ENCODE data around the gene ZNF761. TPM values are rescaled to one million over a fixed set of nuclear protein-coding genes. Genes with fewer than 3 reads are reported as not detected.
"Not testable (repeated sequence)": the region's sequence is repeated elsewhere in the genome, so short reads cannot be mapped to it uniquely, and the experiment has no call there.

ZNF761 gene
- total RNA-seq, 1 donor from 2014 or later, result 12.3 TPM

DNA sequence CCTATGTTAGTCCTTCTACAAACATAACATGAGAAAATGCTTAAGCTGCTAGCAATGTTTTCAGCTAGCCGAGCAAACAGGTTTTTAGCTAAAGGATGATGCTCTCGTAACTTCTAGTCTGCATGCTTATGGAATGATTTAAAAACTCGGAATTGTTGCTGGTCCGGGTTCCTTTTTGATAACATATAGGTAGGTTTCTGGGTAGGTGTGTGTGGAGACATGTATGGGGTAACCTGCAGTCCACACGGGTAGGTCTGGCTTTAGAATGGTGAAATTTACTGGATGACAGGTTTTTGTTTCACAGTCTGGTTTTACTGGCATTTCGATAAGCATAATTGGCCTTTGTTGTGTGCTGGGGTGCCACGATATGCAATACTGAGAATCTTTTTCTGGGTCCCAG is 40.1 kb downstream of the ZNF761 start:
- intact Hi-C loops (cut with DNase I), result no loop called here
- Histone ChIP-seq H3K9me3 (peaks cover 3% of the 10 kb centered on the region), H3K4me1 (peaks cover 11% of the 10 kb centered on the region), H3K36me3 (peaks cover 0 to 11% of the 10 kb centered on the region in 2 donors), H3K27me3 (no peaks in the 10 kb centered on the region), H3K4me3 (no peak overlapping the region), H3K27ac (no peak overlapping the region)
- no peak for TF ChIP-seq POLR2AphosphoS5 (IDR thresholded peaks at IDR 0.05; ENCODE audit: insufficient read depth in 1 of 2, low read depth in 1 of 2)
- TF ChIP-seq POLR2A (IDR thresholded peaks at IDR 0.05), result no peak
- TF ChIP-seq, protein P1, sequence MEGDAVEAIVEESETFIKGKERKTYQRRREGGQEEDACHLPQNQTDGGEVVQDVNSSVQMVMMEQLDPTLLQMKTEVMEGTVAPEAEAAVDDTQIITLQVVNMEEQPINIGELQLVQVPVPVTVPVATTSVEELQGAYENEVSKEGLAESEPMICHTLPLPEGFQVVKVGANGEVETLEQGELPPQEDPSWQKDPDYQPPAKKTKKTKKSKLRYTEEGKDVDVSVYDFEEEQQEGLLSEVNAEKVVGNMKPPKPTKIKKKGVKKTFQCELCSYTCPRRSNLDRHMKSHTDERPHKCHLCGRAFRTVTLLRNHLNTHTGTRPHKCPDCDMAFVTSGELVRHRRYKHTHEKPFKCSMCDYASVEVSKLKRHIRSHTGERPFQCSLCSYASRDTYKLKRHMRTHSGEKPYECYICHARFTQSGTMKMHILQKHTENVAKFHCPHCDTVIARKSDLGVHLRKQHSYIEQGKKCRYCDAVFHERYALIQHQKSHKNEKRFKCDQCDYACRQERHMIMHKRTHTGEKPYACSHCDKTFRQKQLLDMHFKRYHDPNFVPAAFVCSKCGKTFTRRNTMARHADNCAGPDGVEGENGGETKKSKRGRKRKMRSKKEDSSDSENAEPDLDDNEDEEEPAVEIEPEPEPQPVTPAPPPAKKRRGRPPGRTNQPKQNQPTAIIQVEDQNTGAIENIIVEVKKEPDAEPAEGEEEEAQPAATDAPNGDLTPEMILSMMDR (IDR thresholded peaks at IDR 0.05), result no peak
- DNase-seq (ENCODE audit: extremely low spot score in 2 of 2), result no peak

DNA sequence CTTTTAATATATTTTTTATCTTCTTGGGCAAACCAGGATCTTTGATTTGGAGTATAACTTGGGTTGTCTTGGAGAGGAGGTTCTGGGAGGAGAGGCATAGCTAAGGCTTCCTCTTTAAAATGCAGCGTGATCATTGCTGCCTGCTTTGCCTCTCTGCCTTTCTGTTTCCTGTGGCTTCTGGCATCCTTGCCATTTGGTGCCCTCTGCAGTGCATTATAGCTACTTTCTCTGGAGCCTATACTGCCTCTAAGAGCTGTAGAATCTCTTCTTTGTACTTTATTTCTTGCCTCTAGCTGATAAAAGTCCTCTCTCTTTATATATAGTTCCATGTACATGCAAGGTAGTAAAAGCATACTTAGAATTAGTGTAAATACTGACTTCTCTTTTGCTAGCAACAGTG is 43.0 kb downstream of the ZNF761 start:
- H3K9me3 ChIP-seq, result peaks cover 17% of the 10 kb centered on the region
- H3K27me3 ChIP-seq; H3K4me3 ChIP-seq; intact Hi-C loops (cut with DNase I); H3K27ac ChIP-seq; DNase-seq (ENCODE audit: extremely low spot score in 2 of 2); H3K4me1 ChIP-seq: not testable (repeated sequence)
- H3K36me3 ChIP-seq, result peaks cover 0 to 29% of the 10 kb centered on the region in 2 donors

DNA sequence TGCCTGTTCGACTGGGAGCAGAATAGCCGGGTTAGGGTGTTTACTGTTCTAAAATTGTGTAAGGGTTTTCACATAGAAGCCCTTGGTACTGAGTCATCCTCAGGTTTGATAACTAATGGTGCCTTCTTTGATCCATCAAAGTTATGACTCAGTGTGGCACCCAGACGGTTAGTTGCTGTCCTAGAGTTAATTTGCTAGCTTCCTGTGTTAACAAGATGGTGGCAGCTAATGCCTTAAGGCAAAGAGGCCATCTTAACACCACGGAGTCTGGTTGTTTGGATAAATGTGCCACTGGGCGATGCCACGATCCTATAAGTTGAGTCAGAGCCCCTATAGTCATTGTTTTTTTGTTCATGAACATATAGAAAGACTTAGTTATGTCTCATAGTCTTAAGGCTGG is 43.7 kb downstream of the ZNF761 start:
- H3K4me1 ChIP-seq; H3K27ac ChIP-seq; H3K4me3 ChIP-seq; intact Hi-C loops (cut with DNase I); H3K27me3 ChIP-seq; DNase-seq (ENCODE audit: extremely low spot score in 2 of 2): not testable (repeated sequence)
- H3K9me3 ChIP-seq, result peaks cover 23% of the 10 kb centered on the region
- peaks cover 0 to 32% of the 10 kb centered on the region in 2 donors for H3K36me3 ChIP-seq

DNA sequence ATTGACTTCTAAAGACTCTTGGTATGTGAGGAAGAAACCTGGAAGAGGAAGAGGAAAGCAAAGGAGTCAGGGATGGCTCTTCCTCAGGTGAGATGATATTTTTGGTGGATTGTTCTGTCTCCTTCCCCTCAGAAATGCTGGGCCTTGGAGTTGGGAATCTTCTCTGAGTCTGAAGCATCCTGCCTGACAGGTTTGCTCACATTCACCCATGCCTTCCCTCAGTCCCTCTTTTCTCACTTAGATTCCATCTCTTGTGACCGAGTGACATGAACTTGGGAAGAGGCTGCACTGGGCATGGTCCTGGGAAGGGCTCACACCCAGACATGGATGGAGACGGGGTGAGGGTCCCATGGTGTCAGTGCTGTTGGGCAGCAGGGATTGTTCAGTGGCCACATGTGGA is 52.0 kb downstream of the ZNF761 start:
- H3K4me3 ChIP-seq; H3K4me1 ChIP-seq; H3K27ac ChIP-seq; H3K27me3 ChIP-seq; intact Hi-C loops (cut with DNase I); DNase-seq (ENCODE audit: extremely low spot score in 2 of 2): not testable (repeated sequence)
- peaks cover 0 to 49% of the 10 kb centered on the region in 2 donors for H3K36me3 ChIP-seq
- H3K9me3 ChIP-seq, result peaks cover 21% of the 10 kb centered on the region

DNA sequence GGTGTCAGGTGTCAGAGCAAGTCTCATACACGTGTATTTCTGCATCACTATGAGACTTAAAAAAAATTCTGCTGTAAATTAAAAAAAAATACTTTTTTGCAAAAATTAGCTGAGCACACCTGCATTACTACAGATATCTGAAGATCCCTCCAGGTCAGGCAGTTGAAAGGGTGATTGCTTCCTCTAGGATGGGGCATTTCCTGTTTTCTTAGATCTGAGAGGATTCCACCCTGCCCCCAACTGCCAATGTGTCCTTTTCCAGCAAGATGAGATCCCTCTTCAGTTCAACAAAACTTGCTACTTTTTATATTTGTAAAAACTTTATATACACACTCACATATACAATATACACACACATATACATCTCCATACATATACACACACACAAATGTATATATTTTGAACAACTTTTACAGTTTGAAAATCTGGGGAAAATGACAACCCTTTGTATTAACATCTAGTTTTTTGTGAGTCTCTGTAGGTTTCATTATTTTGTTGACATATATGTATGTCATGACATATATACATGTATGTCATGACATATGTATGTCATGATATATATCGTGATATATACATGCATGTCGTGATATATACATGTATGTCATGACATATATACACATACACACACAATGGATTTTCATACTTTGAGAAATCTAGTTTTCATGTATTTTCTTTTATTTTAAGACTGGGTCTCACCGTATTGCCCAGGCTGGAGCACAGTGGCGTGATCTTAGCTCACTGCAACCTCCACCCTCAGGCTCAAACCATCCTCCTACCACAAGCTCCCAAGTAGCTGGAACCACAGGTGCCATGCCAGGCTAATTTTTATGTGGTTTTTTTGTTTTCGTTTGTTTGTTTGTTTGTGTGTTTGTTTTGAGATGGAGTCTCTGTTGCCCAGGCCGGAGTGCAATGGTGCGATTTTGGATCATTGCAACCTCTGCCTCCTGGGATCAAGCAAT is 53.5 kb downstream of the ZNF761 start:
- Histone ChIP-seq H3K4me1 (no peaks in the 10 kb centered on the region), H3K27me3 (no peaks in the 10 kb centered on the region), H3K4me3 (no peak overlapping the region), H3K9me3 (peaks cover 8% of the 10 kb centered on the region), H3K36me3 (peaks cover 0 to 54% of the 10 kb centered on the region in 2 donors), H3K27ac (no peak overlapping the region)
- TF ChIP-seq, protein P1 (IDR thresholded peaks at IDR 0.05), result no peak
- TF ChIP-seq POLR2A (IDR thresholded peaks at IDR 0.05), result no peak
- TF ChIP-seq POLR2AphosphoS5 (IDR thresholded peaks at IDR 0.05; ENCODE audit: insufficient read depth in 1 of 2, low read depth in 1 of 2), result no peak
- intact Hi-C loops (cut with DNase I), result no loop called here
- no peak for DNase-seq (ENCODE audit: extremely low spot score in 2 of 2)

DNA sequence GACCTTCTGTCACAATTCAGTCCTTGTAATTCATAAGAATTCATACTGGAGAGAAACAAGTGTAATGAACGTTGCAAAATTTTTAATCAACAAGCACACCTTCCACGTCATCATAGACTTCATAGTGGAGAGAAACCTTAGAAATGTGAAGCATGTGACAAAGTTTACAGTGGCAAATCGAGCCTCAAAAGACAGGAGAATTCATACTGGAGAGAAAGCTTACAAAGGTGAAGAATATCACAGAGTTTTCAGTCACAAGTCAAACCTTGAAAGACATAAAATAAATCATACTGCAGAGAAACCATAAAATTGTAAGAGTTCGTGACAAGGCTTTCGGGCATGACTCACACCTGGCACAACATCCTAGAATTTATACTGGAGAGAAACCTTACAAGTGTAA is 60.4 kb downstream of the ZNF761 start:
- intact Hi-C loops (cut with DNase I), result no loop called here
- no peaks in the 10 kb centered on the region for H3K27me3 ChIP-seq
- no peak overlapping the region for H3K4me3 ChIP-seq
- DNase-seq (ENCODE audit: extremely low spot score in 2 of 2), result no peak
- H3K27ac ChIP-seq, result no peak overlapping the region
- H3K9me3 ChIP-seq, result peaks cover 26% of the 10 kb centered on the region
- peaks cover 0 to 50% of the 10 kb centered on the region in 2 donors for H3K36me3 ChIP-seq
- TF ChIP-seq POLR2A (IDR thresholded peaks at IDR 0.05) (no peak), POLR2AphosphoS5 (IDR thresholded peaks at IDR 0.05; ENCODE audit: insufficient read depth in 1 of 2, low read depth in 1 of 2) (no peak)
- TF ChIP-seq, protein P1 (IDR thresholded peaks at IDR 0.05), result no peak
- no peaks in the 10 kb centered on the region for H3K4me1 ChIP-seq

DNA sequence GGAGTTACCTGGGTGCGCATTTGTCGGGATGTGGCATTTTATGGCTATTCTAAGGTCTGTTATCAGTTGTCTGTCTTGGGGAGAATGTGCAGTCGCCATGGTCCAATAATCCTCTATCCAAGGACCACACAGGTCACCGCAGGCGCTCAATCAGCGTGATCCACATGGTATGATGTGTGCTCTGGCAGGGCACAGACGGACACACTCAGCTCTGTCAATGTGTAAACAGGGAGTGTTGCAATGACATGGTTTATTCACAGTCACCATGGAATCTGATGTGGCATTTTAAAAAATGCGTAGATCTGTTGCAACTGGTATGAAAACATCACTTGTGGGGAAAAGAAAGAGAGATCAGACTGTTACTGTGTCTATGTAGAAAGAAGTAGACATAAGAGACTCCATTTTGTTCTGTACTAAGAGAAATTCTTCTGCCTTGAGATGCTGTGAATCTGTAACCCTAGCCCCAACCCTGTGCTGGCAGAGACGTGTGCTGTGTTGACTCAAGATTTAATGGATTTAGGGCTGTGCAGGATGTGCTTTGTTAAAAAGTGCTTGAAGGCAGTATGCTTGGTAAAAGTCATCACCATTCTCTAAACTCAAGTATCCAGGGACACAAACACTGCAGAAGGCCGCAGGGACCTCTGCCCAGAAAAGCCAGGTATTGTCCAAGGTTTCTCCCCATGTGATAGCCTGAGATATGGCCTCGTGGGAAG is 65.7 kb downstream of the ZNF761 start:
- H3K9me3 ChIP-seq, result peaks cover 10% of the 10 kb centered on the region
- H3K36me3 ChIP-seq; H3K4me1 ChIP-seq; H3K27ac ChIP-seq; H3K4me3 ChIP-seq; intact Hi-C loops (cut with DNase I); DNase-seq (ENCODE audit: extremely low spot score in 2 of 2); H3K27me3 ChIP-seq: not testable (repeated sequence)

DNA sequence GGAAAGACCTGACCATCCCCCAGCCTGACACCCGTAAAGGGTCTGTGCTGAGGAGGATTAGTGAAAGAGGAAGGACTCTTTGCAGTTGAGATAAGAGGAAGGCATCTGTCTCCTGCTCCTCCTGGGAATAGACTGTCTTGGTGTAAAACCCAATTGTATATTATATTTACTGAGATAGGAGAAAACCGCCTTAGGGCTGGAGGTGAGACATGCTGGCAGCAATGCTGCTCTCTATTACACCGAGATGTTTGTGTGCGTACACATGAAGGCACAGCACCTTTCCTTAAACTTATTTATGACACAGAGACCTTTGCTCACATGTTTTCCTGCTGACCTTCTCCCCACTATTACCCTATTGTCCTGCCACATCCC is 66.2 kb downstream of the ZNF761 start:
- H3K4me1 ChIP-seq; H3K4me3 ChIP-seq; DNase-seq (ENCODE audit: extremely low spot score in 2 of 2); H3K36me3 ChIP-seq; intact Hi-C loops (cut with DNase I); H3K27ac ChIP-seq; H3K9me3 ChIP-seq; H3K27me3 ChIP-seq: not testable (repeated sequence)

DNA sequence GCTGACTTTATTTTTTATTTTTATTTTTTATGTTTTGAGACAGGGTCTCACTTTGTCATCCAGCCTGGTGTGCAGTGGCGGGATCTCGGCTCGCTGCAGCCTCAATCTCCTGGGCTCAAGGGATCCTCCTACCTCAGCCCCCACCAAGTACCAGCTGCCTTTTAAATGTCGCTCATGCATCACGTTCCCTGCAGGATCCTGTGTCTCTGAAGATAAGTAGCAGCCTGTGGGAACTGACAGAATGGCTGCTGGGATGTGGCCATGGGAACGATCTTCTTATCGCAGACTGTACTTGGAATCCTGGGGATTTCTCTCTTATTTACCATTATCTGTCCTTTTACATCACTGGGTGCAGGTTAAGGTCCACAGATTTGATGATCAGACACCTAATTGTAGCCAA is 71.4 kb downstream of the ZNF761 start:
- H3K27me3 ChIP-seq; H3K36me3 ChIP-seq; H3K4me3 ChIP-seq; DNase-seq (ENCODE audit: extremely low spot score in 2 of 2); H3K4me1 ChIP-seq; H3K27ac ChIP-seq; H3K9me3 ChIP-seq: not testable (repeated sequence)
- intact Hi-C loops (cut with DNase I), result loop anchor here (10.0 kb wide), 1 partner anchor 78 kb away; no protein-coding TSS in a partner anchor
